HG03066 (cell line): ENCODE data around the gene SETD1A.

Source experiments
- ATAC-seq: cut with Tn5 transposase; IDR thresholded peaks from one replicate; pipeline ENCODE4 v1.9.1; 2021; ENCODE audit warnings: low read depth; ENCODE audit not compliant: unreplicated experiment

Gene SETD1A

DNA sequence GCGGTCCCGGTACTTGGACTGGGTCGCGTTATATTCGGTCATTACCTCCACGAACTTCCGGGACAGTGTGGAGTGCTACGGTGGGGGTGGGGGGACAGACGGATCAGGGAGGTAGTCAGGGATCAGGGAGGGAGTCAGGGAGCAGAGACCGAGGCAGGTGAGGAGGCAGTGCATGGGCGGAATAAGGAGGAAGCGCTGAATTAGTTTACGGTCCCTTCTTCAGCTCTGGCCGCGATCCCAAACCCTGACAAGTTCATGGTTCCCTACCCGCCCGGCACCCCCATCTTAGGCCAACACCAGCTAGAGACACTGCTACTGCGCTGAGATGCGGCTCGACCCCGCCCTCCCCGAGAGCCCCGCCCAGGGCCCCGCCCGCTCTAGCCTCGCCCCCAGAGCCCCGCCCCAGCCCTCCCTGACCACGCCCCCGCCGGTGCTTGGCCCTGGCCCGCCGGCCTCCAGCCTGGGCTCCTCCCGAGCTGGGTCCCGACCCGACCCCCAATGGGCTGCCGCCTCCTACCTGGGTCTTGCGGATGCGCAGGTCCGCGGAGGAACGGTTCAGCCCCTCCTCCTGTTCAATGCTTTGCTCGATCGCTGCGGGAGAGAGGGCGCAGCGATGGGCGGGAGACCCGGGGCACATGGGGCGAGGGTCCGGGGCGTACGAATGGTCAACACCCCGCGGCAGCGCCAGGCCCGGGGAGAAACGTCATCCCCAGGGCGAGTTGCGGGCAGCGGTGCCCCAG, 39.6 kb downstream of the SETD1A start:
- ATAC-seq = peak; percentile 94

DNA sequence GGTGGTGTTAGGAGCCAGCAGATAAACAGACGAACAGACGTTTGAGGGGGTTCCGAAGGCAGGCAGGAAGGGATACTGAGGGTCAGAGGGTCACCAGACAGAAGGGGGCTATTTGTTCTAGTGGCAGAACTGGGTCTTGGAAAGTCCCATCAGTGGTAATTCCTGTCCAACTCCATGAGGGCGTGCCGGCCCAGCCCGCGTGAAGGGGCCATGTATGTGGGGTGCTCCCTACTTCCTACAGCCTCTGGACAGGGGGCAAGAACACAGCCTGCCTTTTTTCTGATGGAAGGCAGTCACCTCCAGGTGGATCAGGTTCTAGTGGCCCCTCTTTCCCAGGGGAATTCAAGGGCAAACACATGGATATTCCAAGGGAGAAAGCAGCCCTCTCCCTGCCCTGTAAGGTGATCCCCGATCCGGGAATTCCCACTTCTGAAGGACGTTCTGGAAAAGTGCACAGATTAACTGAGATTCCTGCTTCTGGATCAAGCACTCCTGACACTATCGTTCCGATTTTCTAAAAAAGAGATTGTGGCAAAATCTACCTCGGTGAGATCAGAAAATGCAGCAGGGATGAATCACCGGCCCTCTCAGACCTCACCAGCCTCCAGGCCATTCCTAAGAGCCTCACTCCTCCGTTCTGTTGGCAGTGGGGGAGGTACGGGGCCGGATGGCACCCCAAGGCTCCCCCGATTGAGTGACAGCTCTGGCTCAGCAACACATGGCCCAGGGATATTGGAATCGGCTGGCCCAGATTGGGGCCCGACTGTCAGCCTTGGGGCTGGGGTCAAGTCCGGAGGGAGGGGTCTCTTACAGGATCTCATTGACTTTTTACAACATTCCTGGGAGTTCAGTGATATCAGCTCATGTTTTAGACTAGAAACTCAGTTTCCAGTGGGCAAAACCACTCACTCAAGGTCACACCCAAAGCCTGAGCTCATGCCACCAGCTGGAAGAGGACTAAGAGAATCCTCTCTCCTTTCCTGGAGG, 40.5 kb downstream of the SETD1A start:
- no peak for ATAC-seq

- ATAC-seq = no peak
Observed at GRCh38 chr16:30998852-30999761, 41.6 kb downstream of the SETD1A start.

DNA sequence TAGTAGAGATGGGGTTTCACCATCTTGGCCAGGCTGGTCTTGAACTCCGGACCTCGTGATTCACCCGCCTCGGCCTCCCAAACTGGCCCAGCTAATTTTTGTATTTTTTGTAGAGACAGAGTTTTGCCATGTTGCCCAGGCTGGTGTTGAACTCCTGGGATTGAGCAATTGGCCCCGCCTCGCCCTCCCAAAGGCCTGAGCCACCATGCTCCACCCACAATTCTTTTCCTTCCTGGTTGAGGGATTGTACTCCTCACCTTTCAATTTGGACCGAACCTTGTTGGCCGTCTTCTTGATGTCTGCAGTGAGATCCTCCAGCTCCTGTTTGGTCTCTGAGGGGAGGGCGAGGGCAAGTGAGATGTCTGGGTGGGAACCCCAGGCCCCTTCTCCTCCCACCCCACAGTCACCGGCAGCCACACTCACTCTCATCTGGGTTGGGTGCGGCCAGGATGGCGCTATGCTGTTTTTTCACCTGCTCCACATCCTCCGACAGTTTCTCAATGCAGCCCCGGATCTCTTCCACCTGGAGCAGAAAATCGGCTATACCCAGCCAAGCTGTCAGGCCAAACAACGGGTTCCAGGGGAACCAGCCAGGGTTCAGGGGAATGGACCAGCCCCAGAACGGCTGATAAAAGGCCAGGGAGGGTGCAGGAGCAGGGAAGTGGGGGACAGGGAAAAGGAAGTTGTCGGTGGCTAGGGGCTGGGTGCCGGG, 43.3 kb downstream of the SETD1A start:
- no peak for ATAC-seq

- ATAC-seq = no peak
Observed at GRCh38 chr16:31001507-31002249, 44.1 kb downstream of the SETD1A start.

GRCh38 chr16:31002250-31002700, 44.7 kb downstream of the SETD1A start:
- ATAC-seq = no peak

GRCh38 chr16:31002862-31003341, 45.3 kb downstream of the SETD1A start:
- ATAC-seq = no peak

DNA sequence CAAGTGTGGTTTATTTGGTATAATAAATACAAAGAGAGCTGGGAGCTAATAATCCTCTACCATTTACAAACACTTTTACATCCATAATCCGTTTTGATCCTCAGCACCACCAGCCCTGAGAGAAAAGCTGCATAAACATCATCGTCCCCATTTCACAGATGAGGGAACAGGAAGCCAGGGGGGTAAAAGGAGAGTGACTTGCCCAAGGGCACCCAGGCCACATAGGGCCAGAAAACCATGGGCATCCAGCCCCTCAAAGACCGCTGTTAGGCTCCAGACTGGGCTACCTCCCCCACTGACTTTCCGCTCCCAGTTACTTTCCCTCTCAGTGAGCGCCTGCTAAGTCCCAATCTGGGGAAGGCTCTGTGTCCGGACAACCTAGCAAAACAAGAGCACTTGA, 46.2 kb downstream of the SETD1A start:
- ATAC-seq = no peak

- no peak for ATAC-seq
Observed at GRCh38 chr16:31004658-31005057, 47.1 kb downstream of the SETD1A start.

DNA sequence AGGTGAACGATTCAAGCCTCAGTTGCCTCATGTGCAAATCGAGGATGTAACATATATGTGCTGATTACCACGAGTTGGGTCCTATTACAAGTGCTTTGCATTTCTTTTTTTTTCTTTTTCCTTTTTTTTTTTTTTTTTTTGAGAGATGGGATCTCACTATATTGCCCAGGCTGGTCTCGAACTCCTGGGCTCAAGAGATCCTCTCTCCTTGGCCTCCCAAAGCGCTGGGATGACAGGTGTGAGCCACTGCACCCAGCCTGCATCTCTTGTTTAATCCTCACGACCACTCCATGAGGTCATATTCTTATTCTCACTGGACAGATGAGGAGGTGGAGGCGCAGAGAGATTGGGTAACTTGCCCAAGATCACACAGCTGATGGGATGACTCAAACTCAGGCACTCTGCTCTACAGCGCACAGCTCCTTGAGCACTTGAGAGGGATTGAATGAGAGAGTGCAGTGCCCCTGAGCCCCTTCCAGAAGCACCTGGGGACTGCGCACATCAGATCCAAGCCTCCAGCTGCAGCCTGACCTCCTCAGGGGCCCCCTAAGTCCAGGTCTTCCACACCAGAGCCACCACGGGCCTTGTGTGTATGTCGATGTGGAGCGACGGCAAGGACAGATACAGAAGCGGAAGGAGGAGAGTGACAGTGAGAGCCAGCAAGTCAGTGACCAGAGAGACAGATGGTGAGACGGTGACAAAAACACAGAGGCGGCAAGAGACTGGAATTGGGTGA, 48.0 kb downstream of the SETD1A start:
- no peak for ATAC-seq

DNA sequence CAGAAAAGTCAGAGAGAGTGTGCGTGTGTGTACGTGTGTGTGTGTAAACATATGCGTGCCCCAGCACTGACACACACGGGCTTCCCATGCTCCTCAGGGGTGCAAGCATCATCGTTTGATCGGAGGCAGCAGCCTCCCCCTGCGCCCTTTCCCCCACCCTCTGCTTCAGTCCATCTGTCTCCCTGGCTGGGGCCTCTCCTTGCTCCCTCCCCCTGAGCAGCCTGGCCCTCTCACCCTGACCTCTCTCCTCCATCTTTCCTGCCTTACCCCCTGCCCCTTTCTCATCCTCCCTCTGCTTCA, 48.5 kb downstream of the SETD1A start:
- ATAC-seq = no peak

DNA sequence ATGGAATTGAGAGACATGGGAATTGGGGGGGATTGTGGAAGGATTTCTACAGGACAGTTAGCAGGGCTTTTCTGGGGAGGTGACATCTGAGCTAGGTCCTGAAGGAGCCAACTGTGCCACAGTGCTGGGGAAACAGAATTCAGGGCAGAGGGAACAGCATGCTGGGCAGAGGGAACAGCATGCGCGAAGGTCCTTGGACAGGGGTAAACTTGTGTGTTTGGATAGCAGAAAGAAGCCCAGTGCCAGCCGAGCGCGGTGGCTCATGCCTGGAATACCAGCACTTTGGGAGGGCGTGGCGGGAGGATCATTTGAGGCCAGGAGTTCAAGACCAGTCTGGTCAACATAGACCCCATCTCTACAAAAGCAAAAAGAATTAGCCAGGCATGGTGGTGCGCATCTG, 49.0 kb downstream of the SETD1A start:
- ATAC-seq = no peak

DNA sequence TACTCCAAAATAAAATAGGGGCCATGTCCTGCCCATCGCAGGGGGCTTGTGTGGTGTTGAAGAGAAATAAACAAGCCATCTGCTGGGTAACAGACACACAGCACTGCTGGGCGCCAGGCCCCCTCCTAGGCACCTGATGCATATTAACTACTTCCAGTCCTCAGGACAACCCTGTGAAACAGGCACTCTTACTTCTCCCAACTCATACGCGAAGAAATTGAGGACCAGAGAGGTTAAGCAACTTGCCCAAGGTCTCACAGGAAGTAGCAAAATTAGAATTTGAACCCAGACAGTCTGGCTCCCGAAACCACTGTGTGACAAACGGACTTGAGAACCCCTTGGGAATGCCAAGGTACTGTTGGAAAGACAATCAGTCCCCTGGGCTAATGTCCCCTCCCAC, 50.1 kb downstream of the SETD1A start:
- ATAC-seq = no peak

DNA sequence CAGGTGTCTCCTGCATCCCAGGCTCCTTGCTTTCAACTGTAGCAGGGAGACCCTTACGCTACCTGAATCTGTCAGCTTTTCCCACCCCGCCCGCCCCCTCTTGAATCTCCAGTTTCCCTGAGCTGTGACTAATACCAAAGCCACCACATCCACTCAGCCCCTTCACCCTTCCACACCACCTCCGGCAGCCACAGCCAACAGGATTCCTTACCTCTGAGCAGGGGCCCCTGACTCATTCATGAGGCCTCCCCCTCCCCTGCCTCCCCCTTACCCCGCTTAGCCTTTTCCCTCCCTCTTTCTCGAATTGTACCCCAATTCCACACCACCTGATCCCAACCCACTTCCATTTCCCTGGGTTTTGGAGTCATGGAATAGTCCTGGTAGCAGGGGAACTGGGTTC, 50.6 kb downstream of the SETD1A start:
- no peak for ATAC-seq

GRCh38 chr16:31008551-31008950, 51.0 kb downstream of the SETD1A start:
- ATAC-seq = no peak

DNA sequence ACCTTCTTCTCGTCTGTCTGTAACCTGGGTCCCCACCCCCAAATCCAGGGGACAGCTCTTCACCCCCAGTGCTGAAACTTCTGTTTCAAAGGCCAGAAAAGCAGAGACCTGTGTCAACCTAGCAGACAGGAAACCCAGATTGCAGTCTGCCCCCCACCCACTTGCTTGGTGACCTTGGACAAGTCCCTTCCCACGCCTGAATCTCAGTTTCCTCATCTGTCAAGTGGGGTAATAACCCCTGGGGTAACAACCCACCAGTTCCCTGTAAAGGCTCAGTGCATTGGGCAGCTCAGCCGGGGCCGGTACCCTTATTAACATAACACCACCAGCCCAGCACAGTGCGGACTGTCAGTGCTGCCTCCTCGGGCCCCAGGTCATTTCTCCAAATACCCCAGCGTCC, 51.6 kb downstream of the SETD1A start:
- ATAC-seq = no peak

- ATAC-seq = no peak
Observed at GRCh38 chr16:31009894-31010584, 52.5 kb downstream of the SETD1A start.
